NOMO-1 treated with dmso at 0.1 percent for 144 hours (cell line): ENCODE data around the gene KLK7.
"Not testable (repeated sequence)": the region's sequence is repeated elsewhere in the genome, so short reads cannot be mapped to it uniquely, and the experiment has no call there.

ENCODE experiments used
- DNase-seq: peaks from one replicate; lab custom pipeline; 2025; ENCODE audit not compliant: unreplicated experiment; lab: John Stamatoyannopoulos, UW

KLK7 gene

GRCh38 chr19:50978772-50979390 is 4.8 kb downstream of the KLK7 start:
- DNase-seq: no peak

- DNase-seq: no peak
Observed at GRCh38 chr19:50977626-50978025, 6.1 kb downstream of the KLK7 start.

DNA sequence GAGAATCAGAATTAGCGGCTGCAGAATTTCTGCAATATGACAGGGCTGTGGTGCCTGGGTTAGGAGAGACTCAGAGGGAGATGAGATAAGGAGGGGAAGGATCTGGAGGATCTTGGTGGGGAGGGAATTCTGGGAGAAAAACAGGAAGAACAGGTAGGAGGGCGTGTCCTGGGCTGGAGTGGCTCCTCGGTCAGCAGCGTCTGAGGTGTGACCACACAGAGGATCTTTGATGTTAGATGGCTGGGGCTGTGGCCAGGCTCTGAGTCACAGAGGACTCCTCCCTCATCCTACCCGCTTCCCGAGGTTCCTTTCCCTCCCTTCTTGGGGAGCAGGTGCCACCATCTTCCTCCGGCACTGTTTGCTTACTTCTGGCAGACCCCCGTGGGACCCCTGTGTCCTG is 8.0 kb downstream of the KLK7 start:
- no peak for DNase-seq

DNA sequence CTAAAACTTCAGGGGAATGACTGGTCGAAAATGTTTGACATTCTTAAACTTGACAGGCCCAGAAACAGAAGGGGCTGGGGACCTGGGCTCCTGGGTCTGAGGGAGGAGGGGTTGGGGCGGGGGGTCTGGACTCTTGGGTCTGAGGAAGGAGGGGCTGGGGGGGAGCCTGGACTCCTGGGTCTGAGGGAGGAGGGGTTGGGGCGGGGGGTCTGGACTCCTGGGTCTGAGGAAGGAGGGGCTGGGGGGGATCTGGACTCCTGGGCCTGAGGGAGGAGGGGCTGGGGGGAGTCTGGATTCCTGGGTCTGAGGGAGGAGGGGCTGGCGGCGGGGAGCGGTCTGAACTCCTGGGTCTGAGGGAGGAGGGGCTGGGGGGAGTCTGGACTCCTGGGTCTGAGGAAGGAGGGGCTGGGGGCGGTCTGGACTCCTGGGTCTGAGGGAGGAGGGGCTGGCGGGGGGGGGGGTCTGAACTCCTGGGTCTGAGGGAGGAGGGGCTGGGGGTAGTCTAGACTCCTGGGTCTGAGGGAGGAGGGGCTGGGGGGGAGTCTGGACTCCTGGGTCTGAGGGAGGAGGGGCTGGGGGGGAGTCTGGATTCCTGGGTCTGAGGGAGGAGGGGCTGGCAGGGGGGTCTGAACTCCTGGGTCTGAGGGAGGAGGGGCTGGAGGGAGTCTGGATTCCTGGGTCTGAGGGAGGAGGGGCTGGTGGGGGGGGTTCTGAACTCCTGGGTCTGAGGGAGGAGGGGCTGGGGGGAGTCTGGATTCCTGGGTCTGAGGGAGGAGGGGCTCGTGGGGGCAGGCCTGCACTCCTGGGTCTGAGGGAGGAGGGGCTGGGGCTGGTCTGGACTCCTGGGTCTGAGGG is 8.8 kb downstream of the KLK7 start:
- DNase-seq: no peak

DNA sequence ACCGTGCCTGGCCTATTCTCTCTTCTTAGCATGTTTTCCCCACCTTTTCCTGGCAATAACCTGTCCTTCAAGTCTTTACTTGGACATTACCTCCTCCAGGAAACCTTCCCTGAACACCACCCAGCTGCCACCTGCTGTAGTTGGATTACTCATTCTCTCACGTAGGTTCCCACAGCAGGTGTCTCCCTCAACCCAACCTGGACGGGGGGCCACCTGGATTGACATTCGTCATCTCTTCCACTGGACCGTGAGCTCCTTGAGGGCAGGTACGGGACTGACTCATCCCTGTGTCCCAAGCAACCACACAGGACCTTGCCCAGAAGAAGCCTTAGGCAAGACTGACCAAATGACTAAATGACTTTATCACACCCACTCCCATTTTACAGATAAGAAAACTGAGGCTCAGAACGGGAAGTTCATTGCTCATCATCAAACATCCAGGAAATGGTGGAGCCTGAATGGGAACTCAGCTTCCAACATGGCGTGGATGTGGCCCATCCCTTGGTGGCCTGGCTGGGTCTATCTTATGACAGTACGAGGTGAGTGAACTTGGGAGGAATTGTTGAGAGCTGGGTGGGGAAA is 10.8 kb downstream of the KLK7 start:
- DNase-seq: no peak

DNA sequence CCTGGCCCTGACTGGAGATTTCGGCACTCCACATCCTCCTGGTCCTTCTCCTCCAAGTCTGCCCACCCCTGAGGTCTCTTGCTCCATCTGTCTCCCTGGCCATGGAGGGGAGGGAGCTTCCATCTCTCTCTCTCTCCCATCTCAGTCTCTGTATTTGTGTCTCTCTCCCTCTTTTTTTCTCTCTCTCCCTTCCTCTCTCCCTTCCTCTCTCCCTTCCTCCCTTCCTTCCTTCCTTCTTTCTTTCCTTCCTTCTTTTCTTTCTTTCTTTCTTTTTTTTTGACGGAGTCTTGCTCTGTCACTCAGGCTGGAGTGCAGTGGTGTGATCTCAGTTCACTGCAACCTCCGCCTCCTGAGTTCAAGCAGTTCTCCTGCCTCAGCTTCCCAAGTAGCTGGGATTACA is 13.9 kb downstream of the KLK7 start:
- DNase-seq: not testable (repeated sequence)

DNA sequence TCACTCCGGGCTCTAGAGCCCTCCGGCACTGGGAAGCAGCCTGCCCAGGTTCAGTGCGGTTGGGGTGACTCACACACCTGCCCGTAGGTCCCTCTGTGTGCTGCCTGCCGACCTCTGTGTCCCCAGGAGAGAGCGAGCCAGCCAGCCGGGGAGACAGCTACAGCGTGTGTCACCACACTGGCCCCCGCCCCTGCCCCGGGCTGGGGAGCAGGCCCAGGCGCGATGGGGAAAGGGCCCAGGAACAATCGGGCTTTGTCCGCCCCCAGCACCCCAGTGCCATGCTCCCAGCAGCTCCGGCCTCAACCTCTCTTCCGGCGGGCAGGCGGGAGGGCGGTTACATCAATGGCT is 14.3 kb downstream of the KLK7 start, which contains the start of gene KLK6:
TSS of gene KLK6 (minus strand) at position 179 of the 348 bp plus-strand sequence. CDS start 1,487 bp downstream, outside the sequence.
- no peak for DNase-seq

GRCh38 chr19:50968716-50969412 is 14.9 kb downstream of the KLK7 start:
- DNase-seq: no peak

- DNase-seq: no peak
Observed at GRCh38 chr19:50967929-50968715, 15.6 kb downstream of the KLK7 start.

DNA sequence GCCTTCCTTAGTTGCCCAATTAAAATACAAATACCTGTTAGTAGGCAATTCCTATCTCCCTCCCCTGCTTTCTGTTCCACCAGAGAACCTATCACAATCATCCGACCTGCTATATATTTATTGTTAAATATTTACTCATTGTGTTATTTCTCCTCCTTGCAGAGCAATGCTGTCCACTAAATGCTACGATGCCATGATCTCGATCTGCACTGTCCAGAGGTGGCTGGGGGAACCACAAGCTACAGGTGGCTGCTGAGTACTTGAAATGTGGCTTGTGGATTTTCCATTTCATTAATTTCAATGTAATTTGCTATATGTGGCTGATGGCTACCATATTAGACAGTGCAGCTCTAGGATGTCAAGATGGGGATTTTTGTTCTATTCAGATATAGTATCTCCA is 19.5 kb downstream of the KLK7 start:
- no peak for DNase-seq

- no peak for DNase-seq
Observed at GRCh38 chr19:50963381-50963780, 20.3 kb downstream of the KLK7 start.

GRCh38 chr19:50962245-50962644 is 21.5 kb downstream of the KLK7 start:
- DNase-seq: no peak

DNA sequence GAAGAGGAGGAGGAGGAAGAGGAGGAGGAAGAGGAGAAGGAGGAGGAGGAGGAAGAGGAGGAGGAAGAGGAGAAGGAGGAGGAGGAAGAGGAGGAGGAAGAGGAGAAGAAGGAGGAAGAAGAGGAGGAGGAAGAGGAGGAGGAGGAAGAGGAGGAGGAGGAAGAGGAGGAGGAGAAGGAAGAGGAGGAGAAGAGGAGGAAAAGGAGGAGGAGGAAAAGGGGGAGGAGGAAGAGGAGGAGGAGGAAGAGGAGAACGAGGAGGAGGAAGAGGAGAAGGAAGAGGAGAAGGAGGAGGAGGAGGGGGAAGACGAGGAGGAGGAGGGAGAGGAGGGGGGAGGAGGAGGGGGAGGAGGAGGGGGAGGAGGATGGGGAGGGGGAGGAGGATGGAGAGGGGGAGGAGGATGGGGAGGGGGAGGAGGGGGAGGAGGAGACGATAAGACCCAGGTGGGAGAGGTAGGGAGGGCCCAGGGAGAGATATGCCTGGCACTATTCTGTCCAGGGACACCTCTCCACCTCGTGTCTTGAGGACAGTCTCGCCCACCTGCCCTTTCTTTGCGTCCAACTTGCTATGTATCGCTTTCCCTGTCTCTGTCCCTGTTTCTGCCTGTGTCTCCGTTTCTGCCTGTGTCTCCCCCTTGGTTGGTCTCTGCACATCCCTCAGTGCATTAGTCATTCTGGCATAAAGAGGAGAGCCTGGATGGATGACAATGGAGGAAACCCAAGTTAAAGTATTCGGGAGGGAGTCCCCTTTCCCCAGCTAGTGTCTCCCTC is 23.8 kb downstream of the KLK7 start:
- DNase-seq: no peak

DNA sequence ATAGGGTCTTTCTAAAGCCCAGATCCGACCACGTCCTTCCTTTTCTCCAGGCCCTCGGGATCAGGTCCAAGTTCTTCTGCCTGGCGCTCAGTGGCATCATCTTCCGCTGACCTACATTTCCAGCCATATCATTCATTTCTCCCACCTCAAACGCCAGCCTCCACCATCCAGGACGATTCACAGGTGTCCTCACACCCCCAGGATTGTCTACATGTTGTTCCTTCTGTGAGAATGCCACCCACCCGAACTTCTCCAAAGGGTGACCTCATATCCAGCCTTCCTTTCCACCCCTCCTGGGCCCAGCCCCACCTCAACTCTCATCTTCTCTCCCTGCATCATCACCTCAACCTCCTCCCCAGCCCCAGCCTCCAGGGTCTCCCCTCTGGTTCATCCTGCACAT is 26.1 kb downstream of the KLK7 start:
- no peak for DNase-seq

GRCh38 chr19:50952910-50953309 is 30.8 kb downstream of the KLK7 start, which contains the start of gene KLK5:
TSS of gene KLK5 (minus strand) at chr19:50953038. CDS start at chr19:50952657, 381 bp downstream.
- DNase-seq: no peak

- DNase-seq: no peak
Observed at GRCh38 chr19:50949861-50950260, 33.9 kb downstream of the KLK7 start.

DNA sequence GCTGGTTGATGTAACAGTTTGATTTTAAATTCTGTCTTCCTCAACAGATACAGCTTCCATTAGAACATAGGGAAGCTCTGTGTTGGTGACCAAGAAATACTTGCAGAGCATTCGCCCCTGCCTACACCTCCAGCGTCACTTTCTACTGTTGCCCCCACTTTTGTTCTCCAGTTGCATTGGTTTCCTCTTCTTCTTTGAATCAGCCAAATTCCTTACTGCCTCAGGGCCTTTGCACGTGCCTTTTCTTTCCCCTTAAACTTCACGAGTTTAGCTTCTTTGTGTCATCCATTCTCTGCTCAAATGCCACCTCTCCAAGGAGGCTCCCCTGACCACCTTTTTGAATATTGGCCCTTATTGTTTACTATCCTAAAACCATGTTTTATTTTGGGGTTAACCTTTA is 36.6 kb downstream of the KLK7 start:
- no peak for DNase-seq

DNA sequence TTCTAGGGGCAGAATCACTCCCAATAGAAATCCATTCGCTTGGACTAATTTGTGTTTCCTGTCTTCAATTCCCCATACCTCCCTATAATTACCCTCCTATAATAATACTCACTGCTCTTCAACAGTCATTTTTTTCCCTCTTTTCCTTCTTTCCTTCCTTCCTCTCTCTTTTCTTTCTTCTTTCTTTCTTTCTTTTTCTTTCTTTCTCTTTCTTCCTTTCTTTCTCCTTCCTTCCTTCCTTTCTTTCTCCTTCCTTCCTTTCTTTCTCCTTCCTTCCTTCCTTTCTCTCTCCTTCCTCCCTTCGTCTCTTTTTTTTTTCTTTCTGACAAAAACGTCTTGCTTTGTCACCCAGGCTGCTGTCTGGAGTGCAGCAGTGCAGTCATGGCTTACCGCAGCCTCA is 38.9 kb downstream of the KLK7 start:
- no peak for DNase-seq

- no peak for DNase-seq
Observed at GRCh38 chr19:50943074-50943828, 40.5 kb downstream of the KLK7 start.
